Astrocyte (in vitro differentiated cells and primary cell): Measurements from ENCODE around the gene PDLIM5. TPM values are rescaled to one million over a fixed set of nuclear protein-coding genes. Genes with fewer than 3 reads are reported as not detected.
"Not testable (repeated sequence)": the region's sequence is repeated elsewhere in the genome, so short reads cannot be mapped to it uniquely, and the experiment has no call there.

ENCODE experiments used
- DNase-seq: peaks from one replicate; pipeline ENCODE4 v3.0.0-alpha.2; 2010; ENCODE audit warnings: low read depth
- FAIRE-seq: peaks from 2 replicates; lab custom pipeline; 2011; peaks lifted over from hg19 to GRCh38; lab: Jason Lieb, UNC
- H2AFZ ChIP-seq: 2 replicates; pipeline ENCODE4 v1.6.0; 2012; ENCODE audit warnings: low read depth, low read length, inconsistent platforms
- H3K27ac ChIP-seq: 2 replicates; pipeline ENCODE4 v1.5.1; 2011; ENCODE audit warnings: low read depth, low read length, inconsistent platforms
- H3K27me3 ChIP-seq: 2 replicates; pipeline ENCODE4 v1.6.0; 2011; ENCODE audit warnings: low read length, inconsistent platforms; ENCODE audit not compliant: insufficient read depth
- H3K36me3 ChIP-seq: 2 replicates; pipeline ENCODE4 v1.5.1; 2011; ENCODE audit warnings: low read length, inconsistent platforms; ENCODE audit not compliant: insufficient read depth
- H3K4me1 ChIP-seq: 2 replicates; pipeline ENCODE4 v1.5.1; 2011; ENCODE audit warnings: low read length, inconsistent platforms; ENCODE audit not compliant: insufficient read depth
- H3K4me2 ChIP-seq: 2 replicates; pipeline ENCODE4 v1.6.0; 2012; ENCODE audit warnings: low read length, inconsistent platforms
- H3K4me3 ChIP-seq: 2 replicates; pipeline ENCODE4 v1.5.1; 2011; ENCODE audit warnings: low read depth, mild to moderate bottlenecking, low read length, inconsistent platforms; ENCODE audit not compliant: insufficient read depth
- H3K79me2 ChIP-seq: 2 replicates; pipeline ENCODE4 v1.6.0; 2012; ENCODE audit warnings: mild to moderate bottlenecking, low read length, inconsistent platforms; ENCODE audit not compliant: insufficient read depth
- H3K9ac ChIP-seq: 2 replicates; pipeline ENCODE4 v1.6.0; 2012; ENCODE audit warnings: mild to moderate bottlenecking, low read length, inconsistent platforms
- H3K9me3 ChIP-seq: 2 replicates; pipeline ENCODE4 v1.5.1; 2012; ENCODE audit warnings: low read depth, mild to moderate bottlenecking, low read length, inconsistent platforms; ENCODE audit not compliant: insufficient read depth
- H4K20me1 ChIP-seq: 2 replicates; pipeline ENCODE4 v1.6.0; 2012; ENCODE audit warnings: low read length, inconsistent platforms; ENCODE audit not compliant: insufficient read depth
- H3K27ac Mint-ChIP-seq: one replicate; pipeline ENCODE4 v1.8.0; 2021; ENCODE audit warnings: mild to moderate bottlenecking, mixed read lengths; ENCODE audit not compliant: unreplicated experiment
- H3K27me3 Mint-ChIP-seq: one replicate; pipeline ENCODE4 v1.8.0; 2021; ENCODE audit warnings: low read depth, mixed read lengths; ENCODE audit not compliant: unreplicated experiment
- H3K36me3 Mint-ChIP-seq: one replicate; pipeline ENCODE4 v1.8.0; 2021; ENCODE audit warnings: low read depth, mixed read lengths; ENCODE audit not compliant: unreplicated experiment
- H3K4me1 Mint-ChIP-seq: one replicate; pipeline ENCODE4 v1.8.0; 2021; ENCODE audit warnings: low read depth, mixed read lengths; ENCODE audit not compliant: unreplicated experiment
- H3K4me3 Mint-ChIP-seq: one replicate; pipeline ENCODE4 v1.8.0; 2021; ENCODE audit warnings: mild to moderate bottlenecking, moderate library complexity, mixed read lengths; ENCODE audit not compliant: unreplicated experiment
- H3K9me3 Mint-ChIP-seq: one replicate; pipeline ENCODE4 v1.8.0; 2021; ENCODE audit warnings: mild to moderate bottlenecking, mixed read lengths; ENCODE audit not compliant: unreplicated experiment
- CTCF ChIP-seq: IDR thresholded peaks from 2 replicates; pipeline ENCODE4 v1.5.1; 2011; ENCODE audit warnings: low read depth, mild to moderate bottlenecking, inconsistent platforms, low read length, moderate library complexity; ENCODE audit not compliant: insufficient read depth
- EZH2 ChIP-seq: IDR thresholded peaks from 2 replicates; pipeline ENCODE4 v1.6.1; 2012; ENCODE audit warnings: mild to moderate bottlenecking, low read length, inconsistent platforms; ENCODE audit not compliant: insufficient read depth
- total RNA-seq: library from RNA; stranded (reverse); gene quantifications from 2 replicates; pipeline ENCODE4 v1.2.1, GENCODE V29; 2021

PDLIM5 gene
- total RNA-seq, 1 donor from 2014 or later: 181 TPM

- Mint-ChIP-seq H3K4me3 (no peak overlapping the region), H3K36me3 (peaks cover 2% of the 10 kb centered on the region), H3K4me1 (peaks cover 42% of the 10 kb centered on the region), H3K9me3 (no peaks in the 10 kb centered on the region), H3K27me3 (no peaks in the 10 kb centered on the region), H3K27ac (no peak overlapping the region)
- H3K4me2 ChIP-seq: no peak overlapping the region
- H2AFZ ChIP-seq: no peak overlapping the region
- H3K36me3 ChIP-seq: peaks cover 2% of the 10 kb centered on the region
- peaks cover 67% of the 10 kb centered on the region for H3K79me2 ChIP-seq
- H3K4me1 ChIP-seq: peaks cover 42% of the 10 kb centered on the region
- no peak for TF ChIP-seq CTCF
- TF ChIP-seq EZH2: no peak
- H3K27me3 ChIP-seq: no peaks in the 10 kb centered on the region
- no peaks in the 10 kb centered on the region for H3K9me3 ChIP-seq
- H3K27ac ChIP-seq: no peak overlapping the region
- H3K4me3 ChIP-seq: no peak overlapping the region
- DNase-seq (no peak), FAIRE-seq (no peak)
- H4K20me1 ChIP-seq: no peaks in the 10 kb centered on the region
- no peak overlapping the region for H3K9ac ChIP-seq
These were observed 99.1 kb downstream of the PDLIM5 start for GRCh38 chr4:94550851-94551250.

GRCh38 chr4:94551643-94552564 lies 100.2 kb downstream of the PDLIM5 start:
- Histone ChIP-seq H3K9me3 (no peaks in the 10 kb centered on the region), H2AFZ (no peak overlapping the region), H3K9ac (no peak overlapping the region), H3K27ac (peak overlapping the region; percentile 21), H3K4me3 (no peak overlapping the region), H3K27me3 (no peaks in the 10 kb centered on the region), H4K20me1 (no peaks in the 10 kb centered on the region), H3K79me2 (peaks cover 59% of the 10 kb centered on the region), H3K4me1 (peaks cover 38% of the 10 kb centered on the region), H3K36me3 (peaks cover 2% of the 10 kb centered on the region), H3K4me2 (peak overlapping the region; percentile 42)
- Mint-ChIP-seq H3K36me3 (peaks cover 5% of the 10 kb centered on the region), H3K4me1 (peaks cover 39% of the 10 kb centered on the region), H3K9me3 (peaks cover 5% of the 10 kb centered on the region), H3K27ac (peak overlapping the region; percentile 75), H3K27me3 (no peaks in the 10 kb centered on the region), H3K4me3 (no peak overlapping the region)
- TF ChIP-seq CTCF: no peak
- no peak for TF ChIP-seq EZH2
- FAIRE-seq (peak; percentile 17), DNase-seq (peak; percentile 67)

GRCh38 chr4:94556047-94556446 lies 104.3 kb downstream of the PDLIM5 start:
- peaks cover 35% of the 10 kb centered on the region for H3K4me1 ChIP-seq
- H3K4me1 Mint-ChIP-seq: peaks cover 25% of the 10 kb centered on the region

GRCh38 chr4:94557632-94558031 lies 105.9 kb downstream of the PDLIM5 start:
- DNase-seq, H3K27ac ChIP-seq, FAIRE-seq, H3K4me3 Mint-ChIP-seq, H3K9ac ChIP-seq, H3K27ac Mint-ChIP-seq, H3K4me3 ChIP-seq, H3K9me3 ChIP-seq, H3K27me3 ChIP-seq, H3K36me3 ChIP-seq, H3K4me2 ChIP-seq, H2AFZ ChIP-seq, H3K27me3 Mint-ChIP-seq, H3K36me3 Mint-ChIP-seq: not testable (repeated sequence)
- H3K4me1 Mint-ChIP-seq: peaks cover 30% of the 10 kb centered on the region
- H4K20me1 ChIP-seq: peaks cover 11% of the 10 kb centered on the region
- H3K4me1 ChIP-seq: peaks cover 36% of the 10 kb centered on the region
- H3K79me2 ChIP-seq: peaks cover 50% of the 10 kb centered on the region
- H3K9me3 Mint-ChIP-seq: peaks cover 11% of the 10 kb centered on the region

More at GRCh38 chr4:94556047-94556446, 104.3 kb downstream of the PDLIM5 start:
- not testable (repeated sequence) for H3K4me2 ChIP-seq, H3K9me3 ChIP-seq, H3K4me3 Mint-ChIP-seq, DNase-seq, H3K27me3 ChIP-seq, H3K27ac ChIP-seq, H3K9ac ChIP-seq, H3K27me3 Mint-ChIP-seq, H3K36me3 Mint-ChIP-seq, H3K36me3 ChIP-seq, FAIRE-seq, H4K20me1 ChIP-seq, H3K4me3 ChIP-seq, H2AFZ ChIP-seq, H3K27ac Mint-ChIP-seq
- peaks cover 11% of the 10 kb centered on the region for H3K9me3 Mint-ChIP-seq
- H3K79me2 ChIP-seq: peaks cover 51% of the 10 kb centered on the region
